WTC11 (cell line): ENCODE results near the gene LMF1. TPM values are rescaled to one million over a fixed set of nuclear protein-coding genes. Genes with fewer than 3 reads are reported as not detected.

Experiments used
- ATAC-seq: fragments of 200-7000 bp; cut with Tn5 transposase; 2 replicates; pipeline ENCODE4 v1.10.0; 2021; ENCODE audit warnings: mild to moderate bottlenecking, moderate library complexity
- CTCF ChIA-PET: fragments of 300-600 bp; sonication (Branson Sonifier 250); formaldehyde crosslinking; loops from one replicate; lab custom pipeline; 2021; ENCODE audit warnings: antibody characterized with exemption; lab: Charles Lee
- POLR2A ChIA-PET: fragments of 350-600 bp; sonication (Branson Sonifier 250); formaldehyde crosslinking; loops from one replicate; lab custom pipeline; 2021; ENCODE audit warnings: antibody characterized with exemption; lab: Charles Lee
- DNase-seq: peaks from one replicate; pipeline ENCODE4 v3.0.0; 2021; ENCODE audit warnings: low spot score
- H3K27ac Mint-ChIP-seq: 2 replicates; pipeline ENCODE4 v1.8.0; 2021; ENCODE audit warnings: mixed read lengths
- H3K27me3 Mint-ChIP-seq: 2 replicates; pipeline ENCODE4 v1.8.0; 2021; ENCODE audit warnings: low read depth, mild to moderate bottlenecking, moderate library complexity, mixed read lengths
- H3K36me3 Mint-ChIP-seq: 2 replicates; pipeline ENCODE4 v1.8.0; 2021; ENCODE audit warnings: mixed read lengths
- H3K4me1 Mint-ChIP-seq: 2 replicates; pipeline ENCODE4 v1.8.0; 2022; ENCODE audit warnings: mixed read lengths
- H3K4me3 Mint-ChIP-seq: 2 replicates; pipeline ENCODE4 v1.8.0; 2021; ENCODE audit warnings: mild to moderate bottlenecking, moderate library complexity, mixed read lengths
- H3K9me3 Mint-ChIP-seq: 2 replicates; pipeline ENCODE4 v1.8.0; 2021; ENCODE audit warnings: mixed read lengths
- CREB1 ChIP-seq: sonication (generic); formaldehyde crosslinking; IDR thresholded peaks from 2 replicates; pipeline ENCODE4 v1.8.0; 2023; ENCODE audit warnings: mild to moderate bottlenecking, missing genetic modification reagents
- CREM ChIP-seq: sonication (generic); formaldehyde crosslinking; IDR thresholded peaks from 2 replicates; pipeline ENCODE4 v1.8.1; 2022; ENCODE audit warnings: mild to moderate bottlenecking, missing genetic modification reagents, moderate library complexity
- EMX1 ChIP-seq: fragments of 250-450 bp; sonication (Bioruptor Pico); IDR thresholded peaks from 2 replicates; pipeline ENCODE4 v1.8.0; 2021; ENCODE audit warnings: mild to moderate bottlenecking
- ESRRA ChIP-seq: sonication (generic); formaldehyde crosslinking; IDR thresholded peaks from 2 replicates; pipeline ENCODE4 v1.8.1; 2022; ENCODE audit warnings: mild to moderate bottlenecking, missing genetic modification reagents, borderline replicate concordance
- FOXP1 ChIP-seq: sonication (generic); formaldehyde crosslinking; IDR thresholded peaks from 2 replicates; pipeline ENCODE4 v1.8.0; 2022; ENCODE audit warnings: missing genetic modification reagents, mild to moderate bottlenecking, moderate library complexity, borderline replicate concordance
- NFYB ChIP-seq: sonication (generic); formaldehyde crosslinking; conservative IDR thresholded peaks from 2 replicates; pipeline ENCODE4 v1.8.0; 2022; ENCODE audit warnings: low read depth, missing genetic modification reagents
- RORB ChIP-seq: fragments of 250-450 bp; sonication (Bioruptor Pico); IDR thresholded peaks from 2 replicates; pipeline ENCODE4 v1.9.0; 2021; ENCODE audit warnings: mild to moderate bottlenecking
- SMAD3 ChIP-seq: sonication (generic); formaldehyde crosslinking; IDR thresholded peaks from 2 replicates; pipeline ENCODE4 v1.8.0; 2022; ENCODE audit warnings: missing genetic modification reagents, mild to moderate bottlenecking, borderline replicate concordance
- SOX15 ChIP-seq: fragments of 250-450 bp; sonication (Bioruptor Pico); IDR thresholded peaks from 2 replicates; pipeline ENCODE4 v1.9.0; 2021; ENCODE audit warnings: mild to moderate bottlenecking
- TP53 ChIP-seq: sonication (generic); formaldehyde crosslinking; IDR thresholded peaks from 2 replicates; pipeline ENCODE4 v1.8.1; 2023; ENCODE audit warnings: mild to moderate bottlenecking, missing genetic modification reagents
- ZNF121 ChIP-seq: sonication (generic); formaldehyde crosslinking; IDR thresholded peaks from 2 replicates; pipeline ENCODE4 v1.8.0; 2023; ENCODE audit warnings: missing genetic modification reagents
- total RNA-seq: library from RNA; stranded (reverse); gene quantifications from 3 replicates; pipeline ENCODE4 v1.2.3, GENCODE V29; 2021
- TF ChIP-seq, protein P1 (sequence below): sonication (generic); formaldehyde crosslinking; IDR thresholded peaks from 2 replicates; pipeline ENCODE4 v1.8.1; 2022; ENCODE audit warnings: low read depth, mild to moderate bottlenecking, moderate library complexity, missing genetic modification reagents, borderline replicate concordance
- TF ChIP-seq, protein P2 (sequence below): sonication (generic); formaldehyde crosslinking; IDR thresholded peaks from 2 replicates; pipeline ENCODE4 v1.8.0; 2022; ENCODE audit warnings: mild to moderate bottlenecking, missing genetic modification reagents
- TF ChIP-seq, protein P3 (sequence below): sonication (generic); formaldehyde crosslinking; IDR thresholded peaks from 2 replicates; pipeline ENCODE4 v1.8.0; 2023; ENCODE audit warnings: missing genetic modification reagents
- TF ChIP-seq, protein P4 (sequence below): sonication (generic); formaldehyde crosslinking; IDR thresholded peaks from 2 replicates; pipeline ENCODE4 v1.8.1; 2023; ENCODE audit warnings: mild to moderate bottlenecking, missing genetic modification reagents
- TF ChIP-seq, protein P5 (sequence below): sonication (generic); formaldehyde crosslinking; IDR thresholded peaks from 2 replicates; pipeline ENCODE4 v1.8.0; 2023; ENCODE audit warnings: mild to moderate bottlenecking, missing genetic modification reagents
- TF ChIP-seq, protein P6 (sequence below): sonication (generic); formaldehyde crosslinking; IDR thresholded peaks from 2 replicates; pipeline ENCODE4 v1.8.1; 2023; ENCODE audit warnings: mild to moderate bottlenecking, missing genetic modification reagents, borderline replicate concordance
- TF ChIP-seq, protein P7 (sequence below): sonication (generic); formaldehyde crosslinking; IDR thresholded peaks from 2 replicates; pipeline ENCODE4 v1.8.1; 2023; ENCODE audit warnings: mild to moderate bottlenecking, missing genetic modification reagents, moderate library complexity
- TF ChIP-seq, protein P8 (sequence below): fragments of 250-450 bp; sonication (Bioruptor Pico); IDR thresholded peaks from 2 replicates; pipeline ENCODE4 v1.9.0; 2021; ENCODE audit warnings: mild to moderate bottlenecking
- TF ChIP-seq, protein P9 (sequence below): fragments of 250-450 bp; sonication (Bioruptor Pico); conservative IDR thresholded peaks from 2 replicates; pipeline ENCODE4 v1.9.0; 2021; ENCODE audit warnings: mild to moderate bottlenecking

LMF1 gene
- total RNA-seq, 1 experiment from 2014 or later, result 10.5 TPM

DNA sequence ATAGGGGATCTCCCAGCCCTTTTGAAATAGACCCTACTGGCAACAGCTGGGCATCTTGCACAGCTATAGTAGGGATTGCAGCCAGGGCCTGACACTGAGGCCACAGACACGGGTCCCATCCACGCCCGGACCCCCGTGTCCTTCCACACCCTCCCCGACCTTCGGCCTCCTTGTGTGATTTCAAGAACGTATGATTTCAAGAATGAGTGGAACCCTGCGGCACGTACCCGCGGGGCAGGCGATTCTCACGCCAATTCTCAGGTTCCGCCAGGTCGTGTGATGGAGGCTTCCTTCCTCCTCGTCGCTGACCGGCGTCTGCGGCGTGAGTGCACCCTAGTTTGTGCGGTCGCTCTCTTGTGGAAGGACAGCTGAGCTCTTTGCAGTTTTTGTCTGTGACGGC is 114.0 kb downstream of the LMF1 start (continued):
- TF ChIP-seq, protein P1, sequence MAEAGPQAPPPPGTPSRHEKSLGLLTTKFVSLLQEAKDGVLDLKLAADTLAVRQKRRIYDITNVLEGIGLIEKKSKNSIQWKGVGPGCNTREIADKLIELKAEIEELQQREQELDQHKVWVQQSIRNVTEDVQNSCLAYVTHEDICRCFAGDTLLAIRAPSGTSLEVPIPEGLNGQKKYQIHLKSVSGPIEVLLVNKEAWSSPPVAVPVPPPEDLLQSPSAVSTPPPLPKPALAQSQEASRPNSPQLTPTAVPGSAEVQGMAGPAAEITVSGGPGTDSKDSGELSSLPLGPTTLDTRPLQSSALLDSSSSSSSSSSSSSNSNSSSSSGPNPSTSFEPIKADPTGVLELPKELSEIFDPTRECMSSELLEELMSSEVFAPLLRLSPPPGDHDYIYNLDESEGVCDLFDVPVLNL (CRISPR knock-in tag), result no peak
- TF ChIP-seq SMAD3 (CRISPR knock-in tag) (no peak), ZNF121 (no peak), ESRRA (CRISPR knock-in tag) (no peak)
- TF ChIP-seq, protein P2, sequence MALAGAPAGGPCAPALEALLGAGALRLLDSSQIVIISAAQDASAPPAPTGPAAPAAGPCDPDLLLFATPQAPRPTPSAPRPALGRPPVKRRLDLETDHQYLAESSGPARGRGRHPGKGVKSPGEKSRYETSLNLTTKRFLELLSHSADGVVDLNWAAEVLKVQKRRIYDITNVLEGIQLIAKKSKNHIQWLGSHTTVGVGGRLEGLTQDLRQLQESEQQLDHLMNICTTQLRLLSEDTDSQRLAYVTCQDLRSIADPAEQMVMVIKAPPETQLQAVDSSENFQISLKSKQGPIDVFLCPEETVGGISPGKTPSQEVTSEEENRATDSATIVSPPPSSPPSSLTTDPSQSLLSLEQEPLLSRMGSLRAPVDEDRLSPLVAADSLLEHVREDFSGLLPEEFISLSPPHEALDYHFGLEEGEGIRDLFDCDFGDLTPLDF, result no peak
- TF ChIP-seq, protein P3, sequence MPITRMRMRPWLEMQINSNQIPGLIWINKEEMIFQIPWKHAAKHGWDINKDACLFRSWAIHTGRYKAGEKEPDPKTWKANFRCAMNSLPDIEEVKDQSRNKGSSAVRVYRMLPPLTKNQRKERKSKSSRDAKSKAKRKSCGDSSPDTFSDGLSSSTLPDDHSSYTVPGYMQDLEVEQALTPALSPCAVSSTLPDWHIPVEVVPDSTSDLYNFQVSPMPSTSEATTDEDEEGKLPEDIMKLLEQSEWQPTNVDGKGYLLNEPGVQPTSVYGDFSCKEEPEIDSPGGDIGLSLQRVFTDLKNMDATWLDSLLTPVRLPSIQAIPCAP (CRISPR knock-in tag), result no peak

DNA sequence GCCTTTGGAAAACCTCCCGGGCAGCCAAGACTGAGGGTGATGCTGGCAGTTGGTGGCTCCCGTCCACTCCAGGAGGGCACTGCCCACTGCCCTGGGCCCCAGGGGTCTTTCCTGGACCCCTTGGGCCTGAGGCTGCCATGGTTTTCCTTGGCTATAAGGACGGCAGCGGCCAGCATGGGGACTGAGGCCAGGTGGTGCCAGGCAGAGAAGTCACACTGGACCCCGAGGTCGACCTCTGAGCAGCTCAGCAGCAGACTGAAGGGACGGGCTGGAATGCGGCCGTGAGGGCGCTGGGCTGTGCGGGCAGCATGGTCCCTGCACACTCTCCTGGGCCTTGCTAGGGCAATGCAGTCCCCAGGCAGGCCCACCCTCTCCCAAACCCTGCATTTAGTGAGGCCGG is 114.7 kb downstream of the LMF1 start:
- Mint-ChIP-seq H3K4me3 (no peak overlapping the region), H3K4me1 (no peaks in the 10 kb centered on the region), H3K9me3 (peaks cover 19% of the 10 kb centered on the region), H3K36me3 (peaks cover 26% of the 10 kb centered on the region), H3K27me3 (no peaks in the 10 kb centered on the region; the same call in 1 of the 2 replicates), H3K27ac (no peak overlapping the region)
- DNase-seq (no peak), ATAC-seq (no peak)
- ChIA-PET CTCF (no interaction called here), POLR2A (no interaction called here)
- no peak for TF ChIP-seq RORB (CRISPR knock-in tag)
- TF ChIP-seq, protein P4, sequence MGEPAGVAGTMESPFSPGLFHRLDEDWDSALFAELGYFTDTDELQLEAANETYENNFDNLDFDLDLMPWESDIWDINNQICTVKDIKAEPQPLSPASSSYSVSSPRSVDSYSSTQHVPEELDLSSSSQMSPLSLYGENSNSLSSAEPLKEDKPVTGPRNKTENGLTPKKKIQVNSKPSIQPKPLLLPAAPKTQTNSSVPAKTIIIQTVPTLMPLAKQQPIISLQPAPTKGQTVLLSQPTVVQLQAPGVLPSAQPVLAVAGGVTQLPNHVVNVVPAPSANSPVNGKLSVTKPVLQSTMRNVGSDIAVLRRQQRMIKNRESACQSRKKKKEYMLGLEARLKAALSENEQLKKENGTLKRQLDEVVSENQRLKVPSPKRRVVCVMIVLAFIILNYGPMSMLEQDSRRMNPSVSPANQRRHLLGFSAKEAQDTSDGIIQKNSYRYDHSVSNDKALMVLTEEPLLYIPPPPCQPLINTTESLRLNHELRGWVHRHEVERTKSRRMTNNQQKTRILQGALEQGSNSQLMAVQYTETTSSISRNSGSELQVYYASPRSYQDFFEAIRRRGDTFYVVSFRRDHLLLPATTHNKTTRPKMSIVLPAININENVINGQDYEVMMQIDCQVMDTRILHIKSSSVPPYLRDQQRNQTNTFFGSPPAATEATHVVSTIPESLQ (CRISPR knock-in tag), result no peak
- TF ChIP-seq, protein P5, sequence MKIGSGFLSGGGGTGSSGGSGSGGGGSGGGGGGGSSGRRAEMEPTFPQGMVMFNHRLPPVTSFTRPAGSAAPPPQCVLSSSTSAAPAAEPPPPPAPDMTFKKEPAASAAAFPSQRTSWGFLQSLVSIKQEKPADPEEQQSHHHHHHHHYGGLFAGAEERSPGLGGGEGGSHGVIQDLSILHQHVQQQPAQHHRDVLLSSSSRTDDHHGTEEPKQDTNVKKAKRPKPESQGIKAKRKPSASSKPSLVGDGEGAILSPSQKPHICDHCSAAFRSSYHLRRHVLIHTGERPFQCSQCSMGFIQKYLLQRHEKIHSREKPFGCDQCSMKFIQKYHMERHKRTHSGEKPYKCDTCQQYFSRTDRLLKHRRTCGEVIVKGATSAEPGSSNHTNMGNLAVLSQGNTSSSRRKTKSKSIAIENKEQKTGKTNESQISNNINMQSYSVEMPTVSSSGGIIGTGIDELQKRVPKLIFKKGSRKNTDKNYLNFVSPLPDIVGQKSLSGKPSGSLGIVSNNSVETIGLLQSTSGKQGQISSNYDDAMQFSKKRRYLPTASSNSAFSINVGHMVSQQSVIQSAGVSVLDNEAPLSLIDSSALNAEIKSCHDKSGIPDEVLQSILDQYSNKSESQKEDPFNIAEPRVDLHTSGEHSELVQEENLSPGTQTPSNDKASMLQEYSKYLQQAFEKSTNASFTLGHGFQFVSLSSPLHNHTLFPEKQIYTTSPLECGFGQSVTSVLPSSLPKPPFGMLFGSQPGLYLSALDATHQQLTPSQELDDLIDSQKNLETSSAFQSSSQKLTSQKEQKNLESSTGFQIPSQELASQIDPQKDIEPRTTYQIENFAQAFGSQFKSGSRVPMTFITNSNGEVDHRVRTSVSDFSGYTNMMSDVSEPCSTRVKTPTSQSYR (CRISPR knock-in tag), result no peak
- TF ChIP-seq, protein P6, sequence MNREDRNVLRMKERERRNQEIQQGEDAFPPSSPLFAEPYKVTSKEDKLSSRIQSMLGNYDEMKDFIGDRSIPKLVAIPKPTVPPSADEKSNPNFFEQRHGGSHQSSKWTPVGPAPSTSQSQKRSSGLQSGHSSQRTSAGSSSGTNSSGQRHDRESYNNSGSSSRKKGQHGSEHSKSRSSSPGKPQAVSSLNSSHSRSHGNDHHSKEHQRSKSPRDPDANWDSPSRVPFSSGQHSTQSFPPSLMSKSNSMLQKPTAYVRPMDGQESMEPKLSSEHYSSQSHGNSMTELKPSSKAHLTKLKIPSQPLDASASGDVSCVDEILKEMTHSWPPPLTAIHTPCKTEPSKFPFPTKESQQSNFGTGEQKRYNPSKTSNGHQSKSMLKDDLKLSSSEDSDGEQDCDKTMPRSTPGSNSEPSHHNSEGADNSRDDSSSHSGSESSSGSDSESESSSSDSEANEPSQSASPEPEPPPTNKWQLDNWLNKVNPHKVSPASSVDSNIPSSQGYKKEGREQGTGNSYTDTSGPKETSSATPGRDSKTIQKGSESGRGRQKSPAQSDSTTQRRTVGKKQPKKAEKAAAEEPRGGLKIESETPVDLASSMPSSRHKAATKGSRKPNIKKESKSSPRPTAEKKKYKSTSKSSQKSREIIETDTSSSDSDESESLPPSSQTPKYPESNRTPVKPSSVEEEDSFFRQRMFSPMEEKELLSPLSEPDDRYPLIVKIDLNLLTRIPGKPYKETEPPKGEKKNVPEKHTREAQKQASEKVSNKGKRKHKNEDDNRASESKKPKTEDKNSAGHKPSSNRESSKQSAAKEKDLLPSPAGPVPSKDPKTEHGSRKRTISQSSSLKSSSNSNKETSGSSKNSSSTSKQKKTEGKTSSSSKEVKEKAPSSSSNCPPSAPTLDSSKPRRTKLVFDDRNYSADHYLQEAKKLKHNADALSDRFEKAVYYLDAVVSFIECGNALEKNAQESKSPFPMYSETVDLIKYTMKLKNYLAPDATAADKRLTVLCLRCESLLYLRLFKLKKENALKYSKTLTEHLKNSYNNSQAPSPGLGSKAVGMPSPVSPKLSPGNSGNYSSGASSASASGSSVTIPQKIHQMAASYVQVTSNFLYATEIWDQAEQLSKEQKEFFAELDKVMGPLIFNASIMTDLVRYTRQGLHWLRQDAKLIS, result no peak
- TF ChIP-seq FOXP1 (CRISPR knock-in tag), result no peak
- TF ChIP-seq SOX15, result no peak
- TF ChIP-seq, protein P7, sequence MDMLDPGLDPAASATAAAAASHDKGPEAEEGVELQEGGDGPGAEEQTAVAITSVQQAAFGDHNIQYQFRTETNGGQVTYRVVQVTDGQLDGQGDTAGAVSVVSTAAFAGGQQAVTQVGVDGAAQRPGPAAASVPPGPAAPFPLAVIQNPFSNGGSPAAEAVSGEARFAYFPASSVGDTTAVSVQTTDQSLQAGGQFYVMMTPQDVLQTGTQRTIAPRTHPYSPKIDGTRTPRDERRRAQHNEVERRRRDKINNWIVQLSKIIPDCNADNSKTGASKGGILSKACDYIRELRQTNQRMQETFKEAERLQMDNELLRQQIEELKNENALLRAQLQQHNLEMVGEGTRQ (CRISPR knock-in tag), result no peak
- TF ChIP-seq, protein P8, sequence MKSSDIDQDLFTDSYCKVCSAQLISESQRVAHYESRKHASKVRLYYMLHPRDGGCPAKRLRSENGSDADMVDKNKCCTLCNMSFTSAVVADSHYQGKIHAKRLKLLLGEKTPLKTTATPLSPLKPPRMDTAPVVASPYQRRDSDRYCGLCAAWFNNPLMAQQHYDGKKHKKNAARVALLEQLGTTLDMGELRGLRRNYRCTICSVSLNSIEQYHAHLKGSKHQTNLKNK (CRISPR knock-in tag), result no peak
- no peak for TF ChIP-seq NFYB (CRISPR knock-in tag)
- TF ChIP-seq, protein P9, sequence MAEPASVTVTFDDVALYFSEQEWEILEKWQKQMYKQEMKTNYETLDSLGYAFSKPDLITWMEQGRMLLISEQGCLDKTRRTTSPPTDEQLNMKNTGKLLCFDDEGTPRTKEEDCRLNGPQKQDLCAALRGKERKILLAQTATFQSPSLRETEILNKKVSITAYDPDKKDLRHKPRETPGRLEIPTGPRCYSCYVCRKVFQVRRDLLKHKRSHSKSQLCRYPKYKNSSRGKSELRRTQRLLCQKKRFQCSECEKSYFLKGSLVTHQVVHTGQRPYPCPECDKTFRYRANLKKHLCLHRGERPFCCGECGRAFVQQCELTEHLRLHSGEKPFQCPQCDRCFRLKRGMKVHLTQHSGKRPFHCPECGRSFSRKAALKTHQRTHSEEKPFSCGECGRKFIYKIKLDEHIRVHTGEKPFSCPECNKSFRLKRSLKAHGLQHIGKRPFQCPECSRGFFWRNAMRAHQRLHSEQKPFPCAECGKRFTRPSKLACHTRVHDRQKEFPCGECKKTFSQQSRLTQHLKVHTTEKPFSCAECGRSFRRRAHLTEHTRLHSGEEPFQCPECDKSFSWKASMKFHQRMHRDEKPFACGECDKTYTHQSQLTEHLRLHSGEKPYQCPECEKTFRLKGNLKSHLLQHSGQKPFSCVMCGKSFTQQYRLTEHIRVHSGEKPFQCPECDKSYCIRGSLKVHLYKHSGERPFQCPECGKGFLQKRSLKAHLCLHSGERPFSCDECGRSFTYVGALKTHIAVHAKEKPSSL (CRISPR knock-in tag), result no peak
- no peak for TF ChIP-seq TP53
- TF ChIP-seq CREM, result no peak
- no peak for TF ChIP-seq ZNF121
- no peak for TF ChIP-seq EMX1
- TF ChIP-seq, protein P2, result no peak
- no peak for TF ChIP-seq CREB1 (CRISPR knock-in tag)
